Measurements from ENCODE around the gene KIF25.

DNA sequence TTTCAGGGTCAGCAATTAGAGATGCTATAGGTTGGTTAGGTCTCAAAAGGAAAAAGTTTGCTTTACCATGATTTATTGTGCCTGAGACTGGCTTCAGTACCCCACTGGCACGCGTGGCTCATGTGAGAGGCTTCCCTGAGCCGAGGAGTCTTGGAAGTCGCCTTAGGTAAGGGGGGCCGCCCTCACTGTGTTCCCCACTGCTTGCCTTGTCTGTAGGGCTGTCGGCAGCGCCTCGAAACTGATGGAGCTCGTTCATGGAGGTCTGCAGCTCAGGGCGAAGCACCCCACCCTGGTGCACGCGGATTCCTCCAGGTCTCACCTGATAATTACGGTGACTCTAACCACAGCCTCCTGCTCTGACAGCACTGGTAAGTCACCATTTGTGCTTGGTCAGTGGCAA is 42.4 kb downstream of the KIF25 start:
- TF ChIP-seq GLIS3 (CRISPR knock-in tag; IDR thresholded peaks at IDR 0.05): no peak
- TF ChIP-seq TOX (CRISPR knock-in tag; IDR thresholded peaks at IDR 0.05; ENCODE audit: borderline replicate concordance): no peak
- no peak for TF ChIP-seq ZFP3 (CRISPR knock-in tag; IDR thresholded peaks at IDR 0.05)
- TF ChIP-seq ZNF565 (CRISPR knock-in tag; conservative IDR thresholded peaks at IDR 0.05; ENCODE audit: low read depth): no peak
- TF ChIP-seq RARB (CRISPR knock-in tag; IDR thresholded peaks at IDR 0.05): no peak
- TF ChIP-seq CSDC2 (CRISPR knock-in tag; IDR thresholded peaks at IDR 0.05): no peak
- TF ChIP-seq, protein P1, sequence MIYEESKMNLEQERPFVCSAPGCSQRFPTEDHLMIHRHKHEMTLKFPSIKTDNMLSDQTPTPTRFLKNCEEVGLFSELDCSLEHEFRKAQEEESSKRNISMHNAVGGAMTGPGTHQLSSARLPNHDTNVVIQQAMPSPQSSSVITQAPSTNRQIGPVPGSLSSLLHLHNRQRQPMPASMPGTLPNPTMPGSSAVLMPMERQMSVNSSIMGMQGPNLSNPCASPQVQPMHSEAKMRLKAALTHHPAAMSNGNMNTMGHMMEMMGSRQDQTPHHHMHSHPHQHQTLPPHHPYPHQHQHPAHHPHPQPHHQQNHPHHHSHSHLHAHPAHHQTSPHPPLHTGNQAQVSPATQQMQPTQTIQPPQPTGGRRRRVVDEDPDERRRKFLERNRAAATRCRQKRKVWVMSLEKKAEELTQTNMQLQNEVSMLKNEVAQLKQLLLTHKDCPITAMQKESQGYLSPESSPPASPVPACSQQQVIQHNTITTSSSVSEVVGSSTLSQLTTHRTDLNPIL (CRISPR knock-in tag; IDR thresholded peaks at IDR 0.05; ENCODE audit: low read depth): no peak
- no peak for TF ChIP-seq ARNTL (CRISPR knock-in tag; IDR thresholded peaks at IDR 0.05; ENCODE audit: borderline replicate concordance, low read depth)
